ENCODE measurements around the gene POU5F2.

Gene POU5F2

GRCh38 chr5:93715761-93716160 lies 25.6 kb downstream of the POU5F2 start:
- DNase-seq (ENCODE audit: low read depth) = no peak

GRCh38 chr5:93715327-93715726 lies 26.1 kb downstream of the POU5F2 start:
- DNase-seq (ENCODE audit: low read depth) = no peak

DNA sequence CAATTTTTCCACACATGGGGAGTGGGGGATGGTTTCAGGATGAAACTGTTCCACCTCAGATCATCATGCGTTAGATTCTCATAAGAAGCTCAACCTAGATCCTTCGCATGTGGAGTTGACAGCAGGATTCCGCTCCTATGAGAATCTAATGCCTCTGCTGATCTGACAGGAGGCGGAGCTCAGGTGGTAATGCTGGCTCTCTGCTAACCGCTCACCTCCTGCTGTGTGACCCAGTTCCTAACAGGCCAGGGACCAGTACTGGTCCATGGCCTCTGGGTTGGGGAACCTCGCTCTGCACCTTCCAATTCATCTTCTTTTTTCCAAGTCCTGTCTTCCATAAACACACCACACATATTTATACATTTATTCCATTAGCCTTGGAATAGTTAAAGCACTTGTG lies 33.0 kb downstream of the POU5F2 start:
- DNase-seq (ENCODE audit: low read depth) = no peak

GRCh38 chr5:93705896-93706295 lies 35.5 kb downstream of the POU5F2 start:
- no peak for DNase-seq (ENCODE audit: low read depth)

GRCh38 chr5:93704996-93705395 lies 36.4 kb downstream of the POU5F2 start:
- DNase-seq (ENCODE audit: low read depth) = no peak

DNA sequence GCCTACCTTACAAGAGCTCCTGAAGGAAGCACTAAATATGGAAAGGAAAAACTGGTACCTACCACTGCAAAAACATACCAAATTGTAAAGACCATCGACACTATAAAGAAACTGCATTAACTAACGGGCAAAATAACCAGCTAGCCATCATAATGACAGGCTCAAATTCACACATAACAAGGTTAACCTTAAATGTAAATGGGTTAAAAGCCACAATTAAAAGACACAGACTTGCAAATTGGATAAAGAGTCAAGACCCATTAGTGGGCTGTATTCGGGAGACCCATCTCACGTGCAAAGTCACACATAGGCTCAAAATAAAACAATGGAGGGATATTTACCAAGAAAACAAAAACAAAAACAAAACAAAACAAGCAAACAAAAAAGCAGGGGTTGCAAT lies 49.4 kb downstream of the POU5F2 start:
- DNase-seq (ENCODE audit: low read depth) = no peak

Measured in stimulated activated CD8-positive, alpha-beta memory T cell treated with anti-CD3 and anti-CD28 coated beads, Interleukin-12 subunit alpha, Interleukin-12 subunit beta, amount 100 ng/mL, for 4 hours (primary cell).